Stomach (tissue), 9 donors: ENCODE data around the gene F12. TPM values are rescaled to one million over a fixed set of nuclear protein-coding genes. Genes with fewer than 3 reads are reported as not detected.

Experiments
- DNase-seq, 2 donors: peaks; one replicate each; pipeline versions ENCODE4 v3.0.0 to v3.0.0-alpha.2; 2013 to 2019
- H3K27ac ChIP-seq, 5 donors: fragments of 200-600 bp in 4 of 5; sonication (generic) in 4 of 5; one replicate each; pipeline ENCODE4 v1.5.1; 2013 to 2019; ENCODE audit warnings: mild to moderate bottlenecking in 1 of 5, moderate library complexity in 1 of 5
- H3K27me3 ChIP-seq, 3 donors: fragments of 200-600 bp; sonication (generic); one replicate each; pipeline ENCODE4 v1.5.1; 2017 to 2019; ENCODE audit warnings: mixed run types in 1 of 3
- H3K36me3 ChIP-seq, 4 donors: fragments of 200-600 bp; sonication (generic); 1 replicate in 3 of 4; 2 replicates in 1 of 4; pipeline ENCODE4 v1.5.1; 2016 to 2019
- H3K4me1 ChIP-seq, 4 donors: fragments of 200-600 bp; sonication (generic); one replicate each; pipeline ENCODE4 v1.5.1; 2016 to 2019
- H3K4me3 ChIP-seq, 4 donors: fragments of 200-600 bp; sonication (generic) in 3 of 4; one replicate each; pipeline ENCODE4 v1.5.1; 2016 to 2019; ENCODE audit warnings: mild to moderate bottlenecking in 1 of 4
- H3K9me3 ChIP-seq, 4 donors: fragments of 200-600 bp; sonication (generic); one replicate each; pipeline ENCODE4 v1.5.1; 2016 to 2019
- EP300 ChIP-seq: sonication (generic); formaldehyde crosslinking; IDR thresholded peaks from one replicate; pipeline ENCODE4 v1.6.1; 2017; ENCODE audit warnings: antibody characterized with exemption
- POLR2A ChIP-seq, 4 donors: fragments of 450-650 bp; IDR thresholded peaks; one replicate each; pipeline ENCODE4 v1.6.1; 2016; ENCODE audit warnings: antibody characterized with exemption in 4 of 4, control low read depth in 2 of 4, mild to moderate bottlenecking in 1 of 4, moderate library complexity in 1 of 4
- POLR2AphosphoS5 ChIP-seq, 3 donors: sonication (generic); formaldehyde crosslinking; IDR thresholded peaks; one replicate each; pipeline ENCODE4 v1.6.1; 2016; ENCODE audit warnings: antibody characterized with exemption in 3 of 3
- WGBS, 5 donors: extraction: QIAGEN DNeasy Blood & Tissue Kit in 3 of 5; methylation state at CpG; one replicate each; pipeline versions ENCODE4 v1.1.5 to v1.1.7; 2013 to 2018; 5-methylcytosine and 5-hydroxymethylcytosine counted together
- intact Hi-C: fragments of 100-400 bp; cut with DNase I; formaldehyde crosslinking; loops from one replicate; pipeline ENCODE4 v1.15.1; 2023; ENCODE audit warnings: low total_unique reads
- polyA plus RNA-seq, 3 donors: library from polyadenylated mRNA; stranded (reverse); fragments of 200-250 nt; gene quantifications; one replicate each; pipeline ENCODE4 v1.2.3, GENCODE V29; 2013
- total RNA-seq, 5 donors: library from RNA; depleted of rRNA; stranded (reverse); fragments of >200 nt; gene quantifications; one replicate each; pipeline versions ENCODE4 v1.1.0 to v1.2.3, GENCODE V29; 2014 to 2016
- TF ChIP-seq, protein P1 (sequence below), 7 experiments: fragments of 450-650 bp in 4 of 7; fragments of 200-600 bp in 3 of 7; sonication (generic) in 3 of 7; IDR thresholded peaks; one replicate each; pipeline ENCODE4 v1.5.1; 2016 to 2019; ENCODE audit warnings: antibody characterized with exemption in 7 of 7, control low read depth in 2 of 7, mild to moderate bottlenecking in 1 of 7
- donor health status: healthy with polysubstance abuse.
- donor health status: Bipolar disorder and iron deficiency.
- donor health status: healthy.

Gene F12
- total and polyA plus RNA-seq, 8 donors: 0.50 to 68.3 (median 33.0) TPM; not detected in 4

DNA sequence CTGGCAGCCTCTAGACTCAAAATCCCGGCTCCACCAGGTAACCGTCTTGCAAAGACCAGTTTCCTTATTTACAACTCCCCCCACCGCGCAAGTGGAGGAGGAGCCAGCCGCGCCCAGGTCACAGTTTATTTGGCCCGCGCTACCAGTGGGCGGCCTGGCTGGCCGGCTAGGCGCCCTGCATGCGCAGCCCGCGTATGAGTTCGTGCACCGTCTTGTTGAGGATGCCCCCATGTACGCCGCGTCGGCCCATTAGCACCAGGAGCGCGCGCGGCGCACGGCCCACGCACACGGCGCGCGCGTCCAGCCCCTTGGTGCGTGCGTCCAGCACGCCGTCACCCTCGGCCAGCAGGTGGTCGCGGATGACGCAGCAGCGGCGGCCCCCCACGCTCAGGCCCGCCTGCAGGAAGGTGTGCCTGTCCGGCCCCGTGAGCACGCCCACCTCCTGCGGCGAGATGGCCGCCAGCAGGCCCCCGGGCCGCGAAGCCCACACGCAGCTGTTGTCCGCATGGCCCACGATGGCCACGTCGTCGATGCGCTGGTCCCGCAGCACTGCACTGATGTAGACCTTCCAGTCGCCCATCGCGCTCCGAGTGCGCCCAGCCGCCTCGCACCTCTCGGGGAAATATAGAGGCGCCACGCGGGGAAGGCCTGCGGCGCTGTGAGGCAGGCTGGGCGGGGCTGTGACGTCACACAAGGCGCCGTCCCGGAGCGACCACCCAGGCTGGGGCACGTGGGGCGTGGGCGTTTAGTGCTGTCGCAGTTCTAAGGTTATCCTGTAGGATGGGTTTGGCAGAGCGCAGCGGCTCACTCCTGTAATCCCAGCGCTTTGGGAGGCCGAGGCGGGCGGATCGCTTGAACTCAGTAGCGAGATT, 9.1 kb downstream of the F12 start, which contains the start of gene PFN3:
Gene PFN3 (minus strand): TSS at position 665 of the 872 bp plus-strand sequence. CDS start 85 bp downstream, at position 580.
- Histone ChIP-seq H3K27ac (no peak within 1 kb of the TSS), H3K4me3 (peak within 1 kb of the TSS in 2 of 4 donors; percentile 2 to 33)

DNA sequence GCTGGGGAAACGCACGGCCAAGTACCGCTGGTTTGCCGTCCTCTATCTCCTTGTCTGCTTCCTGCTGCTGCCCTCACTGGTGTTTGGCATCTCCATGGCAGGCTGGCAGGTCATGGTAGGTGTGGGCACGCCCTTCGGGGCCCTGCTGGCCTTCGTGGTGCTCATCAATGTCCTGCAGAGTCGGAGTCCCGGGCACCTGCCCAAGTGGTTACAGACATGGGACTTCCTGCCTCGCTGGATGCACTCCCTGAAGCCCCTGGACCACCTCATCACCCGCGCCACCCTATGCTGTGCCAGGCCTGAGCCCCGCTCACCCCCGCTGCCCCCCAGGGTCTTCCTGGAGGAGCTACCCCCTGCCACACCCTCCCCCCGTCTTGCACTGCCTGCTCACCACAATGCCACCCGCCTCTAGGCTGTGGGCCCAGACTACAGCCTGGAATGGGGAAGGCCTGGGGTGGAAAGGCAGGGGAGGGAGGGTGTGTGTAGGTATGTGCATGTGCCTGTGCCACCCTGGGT, 11.4 kb downstream of the F12 start:
- WGBS, 5 donors: 74 to 87% (median 85%) methylated on average over 13 to 16 of the region's 16 CpGs
- H3K4me3 ChIP-seq: no peak overlapping the region
- peaks cover 6 to 82% (median 38%) of the 10 kb centered on the region in 3 donors for H3K27me3 ChIP-seq
- TF ChIP-seq POLR2AphosphoS5 (IDR thresholded peaks at IDR 0.05) (no peak), POLR2A (IDR thresholded peaks at IDR 0.05) (no peak), EP300 (no peak)
- TF ChIP-seq, protein P1, sequence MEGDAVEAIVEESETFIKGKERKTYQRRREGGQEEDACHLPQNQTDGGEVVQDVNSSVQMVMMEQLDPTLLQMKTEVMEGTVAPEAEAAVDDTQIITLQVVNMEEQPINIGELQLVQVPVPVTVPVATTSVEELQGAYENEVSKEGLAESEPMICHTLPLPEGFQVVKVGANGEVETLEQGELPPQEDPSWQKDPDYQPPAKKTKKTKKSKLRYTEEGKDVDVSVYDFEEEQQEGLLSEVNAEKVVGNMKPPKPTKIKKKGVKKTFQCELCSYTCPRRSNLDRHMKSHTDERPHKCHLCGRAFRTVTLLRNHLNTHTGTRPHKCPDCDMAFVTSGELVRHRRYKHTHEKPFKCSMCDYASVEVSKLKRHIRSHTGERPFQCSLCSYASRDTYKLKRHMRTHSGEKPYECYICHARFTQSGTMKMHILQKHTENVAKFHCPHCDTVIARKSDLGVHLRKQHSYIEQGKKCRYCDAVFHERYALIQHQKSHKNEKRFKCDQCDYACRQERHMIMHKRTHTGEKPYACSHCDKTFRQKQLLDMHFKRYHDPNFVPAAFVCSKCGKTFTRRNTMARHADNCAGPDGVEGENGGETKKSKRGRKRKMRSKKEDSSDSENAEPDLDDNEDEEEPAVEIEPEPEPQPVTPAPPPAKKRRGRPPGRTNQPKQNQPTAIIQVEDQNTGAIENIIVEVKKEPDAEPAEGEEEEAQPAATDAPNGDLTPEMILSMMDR (IDR thresholded peaks at IDR 0.05): no peak
- no peaks in the 10 kb centered on the region for H3K9me3 ChIP-seq
- H3K36me3 ChIP-seq: no peaks in the 10 kb centered on the region
- H3K4me1 ChIP-seq: peaks cover 18 to 23% (median 23%) of the 10 kb centered on the region in 4 donors
- intact Hi-C loops: no loop called here
- no peak overlapping the region for H3K27ac ChIP-seq
- DNase-seq: no peak

More for the DNA sequence above, 9.1 kb downstream of the F12 start, which contains the start of gene PFN3:
- Histone ChIP-seq H3K36me3 (no peaks in the 10 kb centered on the region), H3K9me3 (no peaks in the 10 kb centered on the region), H3K4me1 (peaks cover 31 to 46% (median 45%) of the 10 kb centered on the region in 4 donors), H3K27me3 (peaks cover 6 to 97% (median 47%) of the 10 kb centered on the region in 3 donors)
- intact Hi-C loops: loop anchor here (5.0 kb wide), 1 partner anchor 57 kb away; no protein-coding TSS in a partner anchor
- WGBS, 5 donors: 15 to 23% (median 20%) methylated on average over 46 to 92 of the region's 92 CpGs
- TF ChIP-seq POLR2A (IDR thresholded peaks at IDR 0.05) (no peak), POLR2AphosphoS5 (IDR thresholded peaks at IDR 0.05) (no peak), EP300 (no peak)
- TF ChIP-seq, protein P1 (IDR thresholded peaks at IDR 0.05): no peak
- peak; percentile 43 to 76 for DNase-seq

DNA sequence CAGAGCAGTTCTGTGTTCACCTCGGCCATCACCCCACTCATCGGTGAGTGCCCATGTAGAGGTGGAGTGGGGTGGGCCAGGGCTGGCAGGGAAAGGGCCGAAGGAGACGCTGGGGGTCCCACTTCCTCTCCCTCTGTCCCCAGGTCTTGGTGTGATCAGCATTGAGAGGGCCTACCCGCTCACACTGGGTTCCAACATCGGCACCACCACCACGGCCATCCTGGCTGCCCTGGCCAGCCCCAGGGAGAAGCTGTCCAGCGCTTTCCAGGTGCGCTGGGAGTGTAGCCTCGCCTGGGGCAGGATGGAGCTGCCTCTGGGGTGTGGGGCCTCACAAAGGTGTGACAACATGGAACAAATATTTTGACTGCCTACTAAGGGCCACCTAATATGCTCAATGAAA, 12.6 kb downstream of the F12 start:
- TF ChIP-seq EP300 (no peak), POLR2AphosphoS5 (IDR thresholded peaks at IDR 0.05) (no peak), POLR2A (IDR thresholded peaks at IDR 0.05) (no peak)
- TF ChIP-seq, protein P1 (IDR thresholded peaks at IDR 0.05): no peak
- H3K4me3 ChIP-seq: no peak overlapping the region
- DNase-seq: no peak
- H3K36me3 ChIP-seq: no peaks in the 10 kb centered on the region
- 84 to 100% (median 85%) methylated on average over 3 to 10 of the region's 10 CpGs for WGBS, 5 donors
- peaks cover under 1 to 70% (median 26%) of the 10 kb centered on the region in 3 donors for H3K27me3 ChIP-seq
- no peaks in the 10 kb centered on the region for H3K9me3 ChIP-seq
- H3K4me1 ChIP-seq: peaks cover 9 to 13% (median 12%) of the 10 kb centered on the region in 4 donors
- intact Hi-C loops: no loop called here
- no peak overlapping the region for H3K27ac ChIP-seq

DNA sequence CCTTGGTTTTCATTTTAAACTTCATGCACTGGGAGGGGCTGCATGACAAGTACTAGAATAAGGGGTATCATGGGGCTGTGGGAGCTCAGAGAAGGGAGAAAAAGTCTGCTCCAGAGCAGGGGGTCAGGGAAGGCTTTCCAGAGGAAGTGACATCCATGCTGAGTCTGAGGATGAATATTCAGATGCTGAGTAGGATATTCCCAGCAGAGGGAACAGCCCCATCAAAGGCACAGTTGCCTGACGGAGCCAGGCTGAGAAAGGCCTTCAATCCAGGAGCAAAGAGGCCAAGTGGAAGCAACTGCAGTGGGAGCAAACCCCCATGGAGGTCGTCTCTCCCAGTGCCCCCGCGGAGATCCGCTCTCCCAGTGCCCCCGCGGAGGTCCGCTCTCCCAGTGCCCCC, 13.3 kb downstream of the F12 start:
- Histone ChIP-seq H3K27me3 (peaks cover 0 to 63% (median 19%) of the 10 kb centered on the region in 3 donors), H3K36me3 (no peaks in the 10 kb centered on the region), H3K27ac (no peak overlapping the region), H3K4me1 (peaks cover 9 to 13% (median 12%) of the 10 kb centered on the region in 4 donors), H3K4me3 (no peak overlapping the region), H3K9me3 (no peaks in the 10 kb centered on the region)
- TF ChIP-seq EP300: no peak
- no peak for TF ChIP-seq POLR2A (IDR thresholded peaks at IDR 0.05)
- TF ChIP-seq, protein P1 (IDR thresholded peaks at IDR 0.05): no peak
- TF ChIP-seq POLR2AphosphoS5 (IDR thresholded peaks at IDR 0.05): no peak
- intact Hi-C loops: no loop called here
- no peak for DNase-seq
- 51 to 74% (median 65%) methylated on average over 3 to 8 of the region's 8 CpGs for WGBS, 5 donors
